HL-60/S4 (cell line): ENCODE results near the gene CES4A.

Experiments used
- in situ Hi-C: fragments of 300-500 bp; cut with MboI; formaldehyde crosslinking; loops from 2 replicates; pipeline ENCODE4 v1.14.3; 2022; ENCODE audit warnings: low sequenced_read_pairs

Gene CES4A

DNA sequence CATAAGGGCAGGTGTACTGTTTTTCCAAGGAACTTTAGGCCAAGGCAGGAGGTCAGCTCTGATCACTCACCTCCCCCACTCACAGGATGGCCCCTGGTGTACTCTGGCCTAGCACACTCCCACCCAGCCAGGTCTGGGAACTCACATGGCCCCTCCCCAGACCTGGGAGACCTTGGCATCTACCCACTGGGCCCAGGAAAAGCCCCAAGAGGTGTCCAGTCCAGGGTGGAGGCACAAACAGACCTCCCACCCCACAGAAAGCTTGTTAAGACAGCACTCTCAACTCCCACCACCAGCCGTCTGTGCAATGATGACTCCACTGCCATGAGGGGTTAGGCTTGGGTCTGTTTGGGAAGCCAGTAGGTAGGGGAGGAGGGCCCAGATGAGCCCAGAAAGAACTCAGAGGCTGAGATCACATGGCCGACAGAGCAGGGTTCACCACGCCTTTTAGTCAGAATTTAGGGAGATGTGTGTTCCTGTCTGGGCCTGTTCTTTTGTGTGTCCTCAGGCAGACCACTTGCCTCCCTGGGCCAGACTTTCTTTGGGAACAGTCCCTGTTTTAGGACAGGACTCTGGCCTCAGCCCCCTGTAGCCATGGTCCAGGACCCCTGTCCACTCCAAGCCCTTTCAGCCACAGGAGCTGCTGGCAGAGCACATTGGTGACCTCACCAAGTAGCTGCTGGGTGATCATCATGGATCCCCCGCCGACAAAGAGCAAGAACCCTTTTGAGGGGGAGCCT lies 28.5 kb downstream of the CES4A start:
- in situ Hi-C loops: loop anchor here (10.0 kb wide), 1 partner anchor 138 kb away; the partner anchor contains the start of genes B3GNT9, FBXL8 and TRADD

GRCh38 chr16:67017421-67017750 lies 29.0 kb downstream of the CES4A start:
- in situ Hi-C loops: loop anchor here (10.0 kb wide), 1 partner anchor 137 kb away; the partner anchor contains the start of genes B3GNT9, FBXL8 and TRADD

- in situ Hi-C loops: loop anchor here (10.0 kb wide), 1 partner anchor 137 kb away; the partner anchor contains the start of genes B3GNT9, FBXL8 and TRADD
Observed at GRCh38 chr16:67017810-67018488, 29.6 kb downstream of the CES4A start.

GRCh38 chr16:67019171-67019570 lies 30.8 kb downstream of the CES4A start:
- in situ Hi-C loops: loop anchor here (10.0 kb wide), 1 partner anchor 136 kb away; the partner anchor contains the start of genes B3GNT9, FBXL8 and TRADD

DNA sequence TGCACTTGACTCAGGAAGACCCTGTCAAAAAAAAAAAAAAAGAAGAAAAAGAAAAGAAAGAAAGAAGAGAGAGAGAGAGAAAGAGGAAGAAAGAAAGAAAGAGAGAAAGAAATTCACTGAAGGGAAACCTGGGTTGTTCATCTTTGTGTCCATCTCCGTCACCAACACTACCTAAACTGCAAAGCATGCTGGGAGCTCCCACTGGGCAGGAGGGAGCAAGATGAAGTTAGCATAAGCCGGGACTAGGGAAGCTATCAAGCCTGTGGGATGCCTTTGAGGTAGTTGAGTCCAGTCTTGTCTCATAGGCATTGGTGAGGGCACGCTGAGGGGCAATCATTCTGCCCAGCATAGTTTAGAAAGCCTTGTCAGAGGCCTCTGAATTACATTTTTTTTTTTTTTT lies 32.9 kb downstream of the CES4A start:
- in situ Hi-C loops: no loop called here

- in situ Hi-C loops: no loop called here
Observed at GRCh38 chr16:67022531-67023214, 34.3 kb downstream of the CES4A start.

GRCh38 chr16:67023689-67024088 lies 35.3 kb downstream of the CES4A start:
- in situ Hi-C loops: no loop called here

DNA sequence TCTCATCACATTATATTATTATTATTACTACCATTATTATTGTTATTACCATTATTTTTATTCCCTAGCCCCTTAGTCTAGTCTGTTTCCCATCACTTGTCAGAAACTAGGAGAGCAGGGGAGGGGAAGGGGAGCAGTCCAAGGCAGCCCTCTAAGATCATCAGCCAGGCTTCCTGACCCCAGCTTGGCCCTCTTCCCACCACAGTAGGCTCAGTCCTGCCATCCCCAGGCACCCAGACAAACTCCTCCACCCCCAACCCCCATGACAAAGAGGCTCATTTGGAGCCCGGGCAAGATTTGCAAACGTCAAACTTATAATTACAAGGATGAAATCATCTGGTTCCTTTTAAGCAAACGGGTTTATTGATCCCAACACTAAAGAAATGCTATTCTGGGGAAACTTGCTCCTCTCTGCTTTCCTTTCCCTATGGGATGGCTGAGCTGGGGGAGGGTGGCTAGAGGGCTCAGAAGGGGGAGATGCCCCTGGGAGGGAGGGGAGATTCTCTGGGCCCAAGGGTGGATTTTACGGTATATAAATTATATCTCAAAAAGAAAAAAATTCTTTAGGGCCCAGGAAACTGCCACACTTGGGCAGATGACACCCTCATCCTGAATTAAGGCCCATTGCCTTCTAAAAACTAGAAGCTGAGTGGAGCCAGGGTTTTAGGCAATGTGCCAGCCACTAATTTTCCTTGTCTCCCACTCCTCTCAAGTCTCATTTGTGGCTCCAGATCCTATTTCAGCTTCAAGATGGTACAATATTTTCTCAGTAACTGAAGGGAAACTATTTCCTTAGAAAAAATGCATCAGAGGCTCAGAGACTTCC lies 36.2 kb downstream of the CES4A start:
- in situ Hi-C loops: no loop called here

GRCh38 chr16:67025210-67025550 lies 36.8 kb downstream of the CES4A start:
- in situ Hi-C loops: no loop called here

DNA sequence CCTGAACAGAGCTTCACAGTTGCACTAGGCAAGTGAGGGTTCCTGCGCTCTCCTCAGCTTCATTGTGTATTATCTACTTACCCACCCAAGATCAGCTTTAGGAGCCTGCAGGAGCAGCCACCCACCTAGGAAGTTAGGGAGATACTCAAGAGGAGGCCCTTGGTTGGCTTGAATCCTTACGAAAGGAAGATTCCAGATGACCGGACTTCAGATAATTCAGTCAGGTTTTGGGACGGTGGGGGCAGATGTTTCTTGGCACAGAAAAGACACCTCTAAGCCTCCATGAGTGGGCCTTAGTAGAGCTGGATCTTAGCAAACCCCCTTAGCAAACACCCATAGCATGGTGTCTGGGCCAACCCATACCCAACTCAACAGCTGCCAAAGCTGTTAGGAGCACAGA lies 38.2 kb downstream of the CES4A start:
- in situ Hi-C loops: no loop called here

GRCh38 chr16:67027046-67027445 lies 38.7 kb downstream of the CES4A start:
- in situ Hi-C loops: no loop called here

DNA sequence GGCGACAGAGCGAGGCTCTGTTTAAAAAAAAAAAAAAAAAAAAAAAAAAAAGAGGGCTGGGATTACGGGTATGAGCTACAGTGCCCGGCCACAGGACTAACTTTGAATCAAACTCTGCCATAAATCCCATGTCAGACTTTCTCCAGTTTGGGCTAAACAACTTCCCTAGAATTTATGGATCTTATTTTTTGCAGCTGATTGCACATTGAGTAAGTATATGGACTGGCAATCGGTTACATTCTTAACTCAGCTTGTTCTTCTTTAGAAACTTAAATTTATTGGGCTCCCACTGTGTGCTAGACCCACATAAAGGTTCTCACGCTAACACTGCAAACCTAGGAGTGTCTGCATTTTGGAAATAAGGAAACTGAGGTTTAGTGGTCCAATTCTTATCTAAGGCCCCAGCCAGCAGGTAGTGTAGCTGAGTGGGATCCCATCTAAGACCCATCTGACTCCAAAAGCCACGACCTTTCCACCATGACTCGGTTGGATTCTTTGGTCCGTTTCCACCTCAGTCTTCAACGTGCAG lies 39.8 kb downstream of the CES4A start:
- in situ Hi-C loops: no loop called here

DNA sequence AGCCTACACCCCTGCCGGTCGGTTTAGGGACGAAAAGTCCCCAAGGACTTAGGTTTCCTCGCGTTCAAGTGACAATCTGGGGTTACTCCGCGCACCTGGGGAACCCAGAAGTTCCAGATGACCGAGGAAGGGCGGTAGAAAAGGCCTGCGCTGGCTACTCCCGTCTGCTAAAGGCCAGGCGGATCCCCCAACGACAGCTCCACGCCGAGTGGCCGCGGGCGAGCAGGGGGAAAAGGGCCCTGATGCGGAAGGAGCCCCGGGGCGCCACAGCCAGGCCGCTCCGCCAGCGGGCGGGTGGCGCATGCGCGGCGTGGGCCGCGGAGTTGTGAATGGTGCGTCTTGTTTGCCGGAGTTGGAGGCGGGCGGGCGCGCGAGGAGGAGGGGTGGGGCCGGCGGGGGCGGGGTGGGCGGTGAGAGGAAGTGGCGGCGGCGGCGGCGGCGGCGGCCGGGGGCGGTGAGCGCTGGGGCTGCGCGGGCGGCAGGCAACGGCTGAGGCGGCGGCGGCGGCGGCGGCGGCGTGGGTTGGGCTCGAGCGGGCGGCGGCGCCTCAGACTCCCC lies 40.4 kb downstream of the CES4A start, which contains the start of gene CBFB:
TSS of gene CBFB (plus strand) at position 454 of the 558 bp plus-strand sequence. CDS start 259 bp downstream, outside the sequence.
- in situ Hi-C loops: no loop called here

- in situ Hi-C loops: no loop called here
Observed at GRCh38 chr16:67029254-67030096, 41.1 kb downstream of the CES4A start.

GRCh38 chr16:67030221-67030962 lies 42.0 kb downstream of the CES4A start:
- in situ Hi-C loops: no loop called here

DNA sequence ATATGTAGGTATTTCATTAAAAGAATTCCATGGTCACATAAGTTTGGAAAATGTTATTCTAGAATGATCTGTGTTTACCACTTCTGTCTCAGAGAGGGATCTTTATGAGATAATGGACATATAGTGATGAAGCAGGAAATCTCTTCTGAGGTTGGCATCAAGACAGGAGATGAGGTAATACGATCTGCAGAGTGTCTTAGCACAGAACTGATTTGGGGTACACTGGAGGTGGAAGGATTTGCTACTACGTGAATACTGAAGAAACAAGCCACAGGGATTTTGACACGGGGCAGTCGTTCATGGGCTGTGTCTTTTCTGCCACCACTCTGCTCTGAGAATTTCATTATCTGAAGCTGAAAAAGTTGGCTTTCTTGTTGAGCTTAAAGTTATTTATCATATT lies 46.1 kb downstream of the CES4A start:
- in situ Hi-C loops: no loop called here

DNA sequence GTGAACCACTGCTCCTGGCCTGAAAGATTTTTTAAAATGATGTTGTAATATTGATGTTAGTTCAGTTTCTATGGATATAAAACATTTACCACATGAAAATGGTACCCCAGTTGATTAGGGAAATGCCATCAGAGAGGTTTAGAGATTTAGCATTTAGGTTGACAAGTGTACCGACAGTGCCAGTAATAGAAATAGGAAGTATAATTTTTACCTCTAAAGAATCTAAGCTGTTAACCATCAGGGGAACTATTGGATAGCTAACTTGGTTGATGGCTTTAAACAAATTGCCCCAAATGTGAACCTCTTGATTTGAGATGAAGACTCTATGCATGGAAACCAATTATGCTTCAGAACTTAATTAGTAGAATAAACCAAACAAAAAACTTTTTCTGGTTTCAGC lies 47.0 kb downstream of the CES4A start:
- in situ Hi-C loops: no loop called here

- in situ Hi-C loops: no loop called here
Observed at GRCh38 chr16:67036323-67036741, 47.9 kb downstream of the CES4A start.
